HepG2 (cell line): ENCODE results near the gene GLS2. TPM values are rescaled to one million over a fixed set of nuclear protein-coding genes. Genes with fewer than 3 reads are reported as not detected.
A peak's percentile ranks its signal among the peaks of the same experiment; 100 is the strongest.

ENCODE experiments used
- BRD4 ChIP-seq: sonication (generic); formaldehyde crosslinking; IDR thresholded peaks from 2 replicates; pipeline ENCODE4 v1.4.0; 2020; ENCODE audit warnings: missing genetic modification reagents
- DPF2 ChIP-seq: sonication (generic); formaldehyde crosslinking; IDR thresholded peaks from 2 replicates; pipeline ENCODE4 v1.4.0; 2020; ENCODE audit warnings: mild to moderate bottlenecking, low read depth, missing genetic modification reagents, borderline replicate concordance
- IRF2 ChIP-seq: IDR thresholded peaks from 2 replicates; pipeline ENCODE4 v1.6.1; 2018; ENCODE audit warnings: missing genetic modification reagents, missing compliant biosample characterization
- MED13 ChIP-seq: sonication (generic); formaldehyde crosslinking; IDR thresholded peaks from 2 replicates; pipeline ENCODE4 v1.5.0; 2020; ENCODE audit warnings: missing genetic modification reagents
- YY1 ChIP-seq: IDR thresholded peaks from 2 replicates; pipeline ENCODE4 v1.6.1; 2011; ENCODE audit warnings: low read length, low read depth, moderate library complexity, mild to moderate bottlenecking; ENCODE audit not compliant: insufficient read depth, insufficient replicate concordance
- ZBTB1 ChIP-seq: sonication (generic); formaldehyde crosslinking; IDR thresholded peaks from 2 replicates; pipeline ENCODE4 v1.4.0; 2020; ENCODE audit warnings: missing genetic modification reagents, borderline replicate concordance
- ZNF138 ChIP-seq: sonication (generic); formaldehyde crosslinking; IDR thresholded peaks from 2 replicates; pipeline ENCODE4 v1.5.0; 2020; ENCODE audit warnings: mild to moderate bottlenecking, low read depth, missing genetic modification reagents
- ZNF263 ChIP-seq: sonication (generic); formaldehyde crosslinking; IDR thresholded peaks from 2 replicates; pipeline ENCODE4 v1.4.0; 2020; ENCODE audit warnings: missing genetic modification reagents
- ZNF501 ChIP-seq: sonication (generic); formaldehyde crosslinking; IDR thresholded peaks from 2 replicates; pipeline ENCODE4 v1.5.1; 2020; ENCODE audit warnings: mild to moderate bottlenecking, moderate library complexity, missing genetic modification reagents
- ZNF768 ChIP-seq: sonication (generic); formaldehyde crosslinking; IDR thresholded peaks from 2 replicates; pipeline ENCODE4 v1.4.0; 2020; ENCODE audit warnings: missing genetic modification reagents
- polyA plus RNA-seq, 8 experiments: library from polyadenylated mRNA; depleted of rRNA in 3 of 8; stranded (reverse) in 7 of 8; unstranded in 1 of 8; fragments of >200 nt; fragmentation: Illumina TruSeq in 4 of 8; extraction: Trizol in 4 of 8; gene quantifications; 2 replicates each; pipeline versions ENCODE4 v1.2.1 to v1.2.3, GENCODE V29; 2011 to 2016; ENCODE audit warnings: low read depth in 4 of 8, missing spikeins in 1 of 8, mixed read lengths in 1 of 8; ENCODE audit not compliant: insufficient read depth in 1 of 8
- total RNA-seq, 5 experiments: library from RNA; depleted of rRNA; stranded (reverse); fragments of >200 nt; fragmentation: Illumina TruSeq; extraction: Trizol; gene quantifications; 2 replicates each; pipeline ENCODE4 v1.2.3, GENCODE V29; 2016; ENCODE audit warnings: low read depth in 1 of 5
- TF ChIP-seq, protein P1 (sequence below): sonication (generic); formaldehyde crosslinking; IDR thresholded peaks from 2 replicates; pipeline ENCODE4 v1.8.1; 2022; ENCODE audit warnings: mild to moderate bottlenecking, missing genetic modification reagents
- TF ChIP-seq, protein P2 (sequence below): IDR thresholded peaks from 2 replicates; pipeline ENCODE4 v1.6.1; 2016; ENCODE audit warnings: low read depth, control low read depth
- TF ChIP-seq, protein P3 (sequence below): IDR thresholded peaks from 2 replicates; pipeline ENCODE4 v1.6.1; 2016; ENCODE audit warnings: missing compliant biosample characterization, missing genetic modification reagents, borderline replicate concordance
- TF ChIP-seq, protein P4 (sequence below): sonication (generic); formaldehyde crosslinking; IDR thresholded peaks from 2 replicates; pipeline ENCODE4 v1.4.0; 2020; ENCODE audit warnings: mild to moderate bottlenecking, missing genetic modification reagents
- TF ChIP-seq, protein P5 (sequence below): sonication (generic); formaldehyde crosslinking; IDR thresholded peaks from 2 replicates; pipeline ENCODE4 v1.5.1; 2020; ENCODE audit warnings: mild to moderate bottlenecking, missing genetic modification reagents, moderate library complexity

The GLS2 gene
- total and polyA plus RNA-seq, 2 of the 13 experiments (the other 11 are each of a cell fraction or from before 2014, with no cell fraction given) = 8.6 to 12.2 TPM

DNA sequence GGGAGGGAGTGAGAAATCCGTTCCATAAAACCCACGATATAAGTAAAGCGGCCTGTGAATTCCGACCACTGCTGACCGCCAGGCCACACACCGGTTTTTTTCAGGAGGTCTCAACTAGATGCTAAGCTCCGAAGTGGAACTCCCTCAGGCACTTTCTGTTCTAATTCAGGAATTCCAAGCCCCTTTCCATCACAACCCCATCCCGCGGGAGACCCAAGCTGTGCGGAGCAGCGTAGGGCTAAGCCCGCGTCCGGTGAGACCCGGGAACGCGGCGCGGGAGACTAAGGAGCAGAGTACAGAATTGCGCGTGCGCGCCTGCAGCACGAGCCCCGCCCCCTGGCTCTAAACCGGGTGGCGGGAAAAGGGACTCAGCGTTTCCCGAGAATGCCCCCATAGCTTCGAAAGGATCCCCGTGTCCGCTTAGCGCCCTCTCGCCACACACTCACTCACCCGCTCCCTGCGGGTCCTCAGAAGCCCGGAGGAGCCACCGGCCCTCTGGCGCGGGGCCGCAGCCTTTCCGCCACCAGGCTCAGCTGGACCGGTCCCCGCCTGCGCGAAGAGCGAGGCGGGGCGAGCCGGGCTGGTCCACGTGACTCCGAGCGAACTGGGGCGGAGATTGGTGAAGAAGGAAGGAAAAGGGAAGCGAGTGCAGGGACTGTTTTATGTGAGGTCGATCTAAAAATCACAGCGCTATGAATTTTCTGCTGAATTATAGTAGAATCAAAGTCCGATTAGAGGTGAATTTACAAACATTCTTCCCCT, 38.9 kb downstream of the GLS2 start, which contains the start of gene TIMELESS (continued):
- TF ChIP-seq, protein P1, sequence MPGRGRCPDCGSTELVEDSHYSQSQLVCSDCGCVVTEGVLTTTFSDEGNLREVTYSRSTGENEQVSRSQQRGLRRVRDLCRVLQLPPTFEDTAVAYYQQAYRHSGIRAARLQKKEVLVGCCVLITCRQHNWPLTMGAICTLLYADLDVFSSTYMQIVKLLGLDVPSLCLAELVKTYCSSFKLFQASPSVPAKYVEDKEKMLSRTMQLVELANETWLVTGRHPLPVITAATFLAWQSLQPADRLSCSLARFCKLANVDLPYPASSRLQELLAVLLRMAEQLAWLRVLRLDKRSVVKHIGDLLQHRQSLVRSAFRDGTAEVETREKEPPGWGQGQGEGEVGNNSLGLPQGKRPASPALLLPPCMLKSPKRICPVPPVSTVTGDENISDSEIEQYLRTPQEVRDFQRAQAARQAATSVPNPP (CRISPR knock-in tag) = peak; percentile 83
- TF ChIP-seq DPF2 (no peak), YY1 (peak; percentile 49), ZBTB1 (CRISPR knock-in tag) (no peak; the same call in 1 of the 2 replicates), ZNF768 (0 out of 2 replicates have a peak, but pooled peaks have one; percentile 14), BRD4 (CRISPR knock-in tag) (peak; percentile 18; the same call in 1 of the 2 replicates), ZNF263 (CRISPR knock-in tag) (peak; percentile 57; the same call in 1 of the 2 replicates), MED13 (CRISPR knock-in tag) (0 out of 2 replicates have a peak, but pooled peaks have one; percentile 81), IRF2 (CRISPR knock-in tag) (no peak; the same call in 1 of the 2 replicates), ZNF138 (CRISPR knock-in tag) (0 out of 2 replicates have a peak, but pooled peaks have one; percentile 71), ZNF501 (CRISPR knock-in tag) (peak; percentile 85)
- TF ChIP-seq, protein P2, sequence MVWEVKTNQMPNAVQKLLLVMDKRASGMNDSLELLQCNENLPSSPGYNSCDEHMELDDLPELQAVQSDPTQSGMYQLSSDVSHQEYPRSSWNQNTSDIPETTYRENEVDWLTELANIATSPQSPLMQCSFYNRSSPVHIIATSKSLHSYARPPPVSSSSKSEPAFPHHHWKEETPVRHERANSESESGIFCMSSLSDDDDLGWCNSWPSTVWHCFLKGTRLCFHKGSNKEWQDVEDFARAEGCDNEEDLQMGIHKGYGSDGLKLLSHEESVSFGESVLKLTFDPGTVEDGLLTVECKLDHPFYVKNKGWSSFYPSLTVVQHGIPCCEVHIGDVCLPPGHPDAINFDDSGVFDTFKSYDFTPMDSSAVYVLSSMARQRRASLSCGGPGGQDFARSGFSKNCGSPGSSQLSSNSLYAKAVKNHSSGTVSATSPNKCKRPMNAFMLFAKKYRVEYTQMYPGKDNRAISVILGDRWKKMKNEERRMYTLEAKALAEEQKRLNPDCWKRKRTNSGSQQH (CRISPR knock-in tag) = 0 out of 2 replicates have a peak, but pooled peaks have one; percentile 31
- TF ChIP-seq, protein P3, sequence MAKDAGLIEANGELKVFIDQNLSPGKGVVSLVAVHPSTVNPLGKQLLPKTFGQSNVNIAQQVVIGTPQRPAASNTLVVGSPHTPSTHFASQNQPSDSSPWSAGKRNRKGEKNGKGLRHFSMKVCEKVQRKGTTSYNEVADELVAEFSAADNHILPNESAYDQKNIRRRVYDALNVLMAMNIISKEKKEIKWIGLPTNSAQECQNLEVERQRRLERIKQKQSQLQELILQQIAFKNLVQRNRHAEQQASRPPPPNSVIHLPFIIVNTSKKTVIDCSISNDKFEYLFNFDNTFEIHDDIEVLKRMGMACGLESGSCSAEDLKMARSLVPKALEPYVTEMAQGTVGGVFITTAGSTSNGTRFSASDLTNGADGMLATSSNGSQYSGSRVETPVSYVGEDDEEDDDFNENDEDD (CRISPR knock-in tag) = peak; percentile 98
- TF ChIP-seq, protein P4, sequence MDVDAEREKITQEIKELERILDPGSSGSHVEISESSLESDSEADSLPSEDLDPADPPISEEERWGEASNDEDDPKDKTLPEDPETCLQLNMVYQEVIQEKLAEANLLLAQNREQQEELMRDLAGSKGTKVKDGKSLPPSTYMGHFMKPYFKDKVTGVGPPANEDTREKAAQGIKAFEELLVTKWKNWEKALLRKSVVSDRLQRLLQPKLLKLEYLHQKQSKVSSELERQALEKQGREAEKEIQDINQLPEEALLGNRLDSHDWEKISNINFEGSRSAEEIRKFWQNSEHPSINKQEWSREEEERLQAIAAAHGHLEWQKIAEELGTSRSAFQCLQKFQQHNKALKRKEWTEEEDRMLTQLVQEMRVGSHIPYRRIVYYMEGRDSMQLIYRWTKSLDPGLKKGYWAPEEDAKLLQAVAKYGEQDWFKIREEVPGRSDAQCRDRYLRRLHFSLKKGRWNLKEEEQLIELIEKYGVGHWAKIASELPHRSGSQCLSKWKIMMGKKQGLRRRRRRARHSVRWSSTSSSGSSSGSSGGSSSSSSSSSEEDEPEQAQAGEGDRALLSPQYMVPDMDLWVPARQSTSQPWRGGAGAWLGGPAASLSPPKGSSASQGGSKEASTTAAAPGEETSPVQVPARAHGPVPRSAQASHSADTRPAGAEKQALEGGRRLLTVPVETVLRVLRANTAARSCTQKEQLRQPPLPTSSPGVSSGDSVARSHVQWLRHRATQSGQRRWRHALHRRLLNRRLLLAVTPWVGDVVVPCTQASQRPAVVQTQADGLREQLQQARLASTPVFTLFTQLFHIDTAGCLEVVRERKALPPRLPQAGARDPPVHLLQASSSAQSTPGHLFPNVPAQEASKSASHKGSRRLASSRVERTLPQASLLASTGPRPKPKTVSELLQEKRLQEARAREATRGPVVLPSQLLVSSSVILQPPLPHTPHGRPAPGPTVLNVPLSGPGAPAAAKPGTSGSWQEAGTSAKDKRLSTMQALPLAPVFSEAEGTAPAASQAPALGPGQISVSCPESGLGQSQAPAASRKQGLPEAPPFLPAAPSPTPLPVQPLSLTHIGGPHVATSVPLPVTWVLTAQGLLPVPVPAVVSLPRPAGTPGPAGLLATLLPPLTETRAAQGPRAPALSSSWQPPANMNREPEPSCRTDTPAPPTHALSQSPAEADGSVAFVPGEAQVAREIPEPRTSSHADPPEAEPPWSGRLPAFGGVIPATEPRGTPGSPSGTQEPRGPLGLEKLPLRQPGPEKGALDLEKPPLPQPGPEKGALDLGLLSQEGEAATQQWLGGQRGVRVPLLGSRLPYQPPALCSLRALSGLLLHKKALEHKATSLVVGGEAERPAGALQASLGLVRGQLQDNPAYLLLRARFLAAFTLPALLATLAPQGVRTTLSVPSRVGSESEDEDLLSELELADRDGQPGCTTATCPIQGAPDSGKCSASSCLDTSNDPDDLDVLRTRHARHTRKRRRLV (CRISPR knock-in tag) = peak; percentile 89; the same call in 1 of the 2 replicates
- TF ChIP-seq, protein P5, sequence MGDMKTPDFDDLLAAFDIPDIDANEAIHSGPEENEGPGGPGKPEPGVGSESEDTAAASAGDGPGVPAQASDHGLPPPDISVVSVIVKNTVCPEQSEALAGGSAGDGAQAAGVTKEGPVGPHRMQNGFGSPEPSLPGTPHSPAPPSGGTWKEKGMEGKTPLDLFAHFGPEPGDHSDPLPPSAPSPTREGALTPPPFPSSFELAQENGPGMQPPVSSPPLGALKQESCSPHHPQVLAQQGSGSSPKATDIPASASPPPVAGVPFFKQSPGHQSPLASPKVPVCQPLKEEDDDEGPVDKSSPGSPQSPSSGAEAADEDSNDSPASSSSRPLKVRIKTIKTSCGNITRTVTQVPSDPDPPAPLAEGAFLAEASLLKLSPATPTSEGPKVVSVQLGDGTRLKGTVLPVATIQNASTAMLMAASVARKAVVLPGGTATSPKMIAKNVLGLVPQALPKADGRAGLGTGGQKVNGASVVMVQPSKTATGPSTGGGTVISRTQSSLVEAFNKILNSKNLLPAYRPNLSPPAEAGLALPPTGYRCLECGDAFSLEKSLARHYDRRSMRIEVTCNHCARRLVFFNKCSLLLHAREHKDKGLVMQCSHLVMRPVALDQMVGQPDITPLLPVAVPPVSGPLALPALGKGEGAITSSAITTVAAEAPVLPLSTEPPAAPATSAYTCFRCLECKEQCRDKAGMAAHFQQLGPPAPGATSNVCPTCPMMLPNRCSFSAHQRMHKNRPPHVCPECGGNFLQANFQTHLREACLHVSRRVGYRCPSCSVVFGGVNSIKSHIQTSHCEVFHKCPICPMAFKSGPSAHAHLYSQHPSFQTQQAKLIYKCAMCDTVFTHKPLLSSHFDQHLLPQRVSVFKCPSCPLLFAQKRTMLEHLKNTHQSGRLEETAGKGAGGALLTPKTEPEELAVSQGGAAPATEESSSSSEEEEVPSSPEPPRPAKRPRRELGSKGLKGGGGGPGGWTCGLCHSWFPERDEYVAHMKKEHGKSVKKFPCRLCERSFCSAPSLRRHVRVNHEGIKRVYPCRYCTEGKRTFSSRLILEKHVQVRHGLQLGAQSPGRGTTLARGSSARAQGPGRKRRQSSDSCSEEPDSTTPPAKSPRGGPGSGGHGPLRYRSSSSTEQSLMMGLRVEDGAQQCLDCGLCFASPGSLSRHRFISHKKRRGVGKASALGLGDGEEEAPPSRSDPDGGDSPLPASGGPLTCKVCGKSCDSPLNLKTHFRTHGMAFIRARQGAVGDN (CRISPR knock-in tag) = peak; percentile 97
